AML-193 (cell line): ENCODE measurements around the gene POLDIP2.

Source experiments
- DNase-seq, 2 experiments: peaks; one replicate each; lab custom pipeline; 2025; lab: John Stamatoyannopoulos, UW

POLDIP2 gene

DNA sequence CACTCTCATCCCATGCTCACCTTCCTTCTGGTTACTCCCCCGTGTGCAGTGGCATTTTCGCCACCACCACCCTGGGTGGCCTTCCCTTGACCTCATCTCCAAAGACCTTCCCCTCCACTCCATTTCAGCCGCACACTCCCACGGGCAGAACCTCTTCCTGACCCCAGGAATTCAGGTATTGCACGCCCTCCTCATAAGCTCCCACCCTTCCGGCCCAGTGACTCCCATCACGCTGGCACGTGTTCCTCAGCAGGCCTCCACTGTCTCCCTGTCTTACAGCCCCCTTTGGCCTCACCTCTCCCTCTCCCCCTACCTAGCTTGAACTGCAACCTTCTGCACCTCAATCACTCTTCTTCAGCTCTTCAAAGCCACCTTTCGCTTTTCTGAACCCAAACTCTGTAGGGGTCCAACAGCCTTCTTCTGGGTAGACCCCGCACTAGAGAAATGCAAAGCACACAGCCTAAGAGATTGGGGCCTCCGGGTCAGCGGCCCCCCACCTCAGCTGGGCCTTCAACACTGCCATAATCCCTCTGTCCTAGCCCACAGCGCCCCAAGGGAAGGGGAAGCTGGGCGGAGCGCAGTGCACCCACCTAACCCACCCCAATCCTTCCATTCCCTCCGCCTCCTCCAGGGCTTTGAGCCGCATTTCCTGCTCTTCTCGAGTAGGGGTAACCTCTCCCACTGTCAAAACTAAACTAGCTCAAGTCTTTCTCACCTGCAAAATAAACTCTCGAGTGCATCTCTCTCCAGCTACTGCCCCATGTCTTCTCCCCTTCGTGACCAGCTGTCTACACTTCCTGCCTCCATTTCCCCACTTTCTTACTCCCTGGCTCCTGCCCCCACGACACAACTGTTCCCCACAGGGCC lies 40.0 kb downstream of the POLDIP2 start:
- DNase-seq, result no peak

DNA sequence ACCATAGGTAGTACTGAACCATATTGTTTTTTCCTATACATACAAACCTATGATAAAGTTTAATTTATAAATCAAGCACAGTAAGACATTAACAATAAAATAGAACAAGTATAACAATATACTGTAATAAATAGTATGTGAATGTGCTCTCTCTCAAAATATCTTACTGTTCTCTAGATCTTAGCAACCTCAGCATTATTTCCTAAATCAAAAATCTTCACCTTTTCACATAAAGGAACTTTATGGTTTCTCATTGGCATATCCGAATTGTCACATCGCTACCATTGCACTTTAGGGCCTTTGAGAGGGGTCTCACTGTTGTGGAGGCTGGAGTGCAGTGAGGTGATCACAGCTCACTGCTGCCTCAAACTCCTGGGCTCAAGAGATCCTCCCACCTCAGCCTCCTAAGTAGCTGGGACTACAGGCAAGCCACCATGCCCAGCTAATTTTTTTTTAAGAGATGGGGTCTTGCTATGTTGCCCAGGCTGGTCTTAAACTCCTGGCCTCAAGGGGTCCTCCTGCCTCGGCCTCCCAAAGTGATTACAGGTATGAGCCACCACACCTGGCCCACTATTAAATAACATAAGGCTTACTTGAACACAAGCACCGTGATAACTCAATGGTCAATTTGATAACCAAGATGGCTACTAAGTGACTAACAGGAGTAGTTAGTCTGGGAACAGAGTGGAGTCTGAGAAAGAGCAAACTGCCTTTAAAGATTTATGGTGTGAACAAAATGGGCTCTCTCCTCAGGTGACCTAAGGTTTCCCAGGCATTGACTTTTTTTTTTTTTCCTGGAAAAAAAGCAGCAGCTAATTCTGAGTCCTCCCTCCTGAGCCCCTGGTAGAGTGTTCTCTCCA lies 41.3 kb downstream of the POLDIP2 start:
- DNase-seq, result no peak

DNA sequence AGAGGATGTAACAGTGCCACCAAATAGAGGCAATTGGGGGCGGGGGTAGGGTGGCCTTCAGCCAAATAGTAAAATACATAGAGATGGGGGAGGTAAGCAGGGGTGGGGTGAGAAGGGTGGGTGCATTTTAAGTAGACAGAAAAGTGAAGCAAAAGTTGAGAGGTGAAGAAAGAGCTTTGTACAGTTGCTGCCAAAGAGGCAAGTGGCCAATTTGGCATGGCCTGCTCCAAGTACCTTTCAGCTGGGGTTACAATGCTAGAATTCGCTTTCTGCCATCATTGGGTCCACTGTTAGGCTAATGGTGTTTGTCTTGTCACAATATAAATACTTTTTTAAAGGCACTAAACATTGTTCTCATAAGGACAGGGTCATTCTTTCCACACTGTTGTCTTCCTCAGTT lies 43.5 kb downstream of the POLDIP2 start:
- DNase-seq, result no peak

DNA sequence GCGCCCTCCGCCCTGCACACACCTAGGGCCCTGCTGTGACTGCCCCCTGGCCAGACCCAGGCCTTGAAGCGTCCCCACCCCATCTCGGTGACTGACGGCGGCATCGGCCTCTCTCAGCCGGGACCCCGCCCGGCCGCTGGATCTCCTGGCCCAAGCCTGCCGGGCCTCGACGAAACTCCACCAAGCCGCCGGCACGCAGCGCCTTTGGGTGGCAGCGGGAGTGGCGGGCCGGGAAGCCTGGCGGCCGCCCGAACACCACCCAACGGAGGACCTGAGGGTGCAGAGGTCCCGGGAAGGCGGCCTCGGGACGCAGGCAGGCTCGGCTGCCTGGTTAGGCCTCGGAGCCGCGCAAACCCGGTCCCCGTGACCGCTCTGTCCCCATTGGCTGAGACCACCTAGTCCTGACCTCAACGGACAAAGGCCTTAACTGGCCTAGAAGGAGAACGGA lies 50.3 kb downstream of the POLDIP2 start:
- no peak for DNase-seq

DNA sequence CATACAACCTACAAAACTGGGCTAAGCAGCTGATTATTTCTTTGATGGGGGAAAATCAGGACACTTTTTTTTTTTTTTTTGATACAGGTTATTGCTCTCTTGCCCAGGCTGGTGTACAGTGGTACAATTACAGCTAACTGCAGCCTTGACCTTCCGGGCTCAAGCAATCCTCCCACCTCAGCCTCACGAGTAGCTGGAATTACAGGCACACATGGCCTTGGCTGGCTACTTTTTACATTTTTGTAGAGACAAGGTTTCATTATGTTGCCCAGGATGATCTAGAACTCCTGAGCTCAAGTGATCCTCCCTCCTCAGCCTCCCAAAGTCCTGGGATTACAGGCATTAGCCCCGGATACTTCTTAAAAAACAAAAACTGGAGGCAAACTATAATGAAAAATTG lies 58.9 kb downstream of the POLDIP2 start:
- no peak for DNase-seq
